Gastroesophageal sphincter (tissue), 4 donors: Measurements from ENCODE around the gene SBK1. TPM values are rescaled to one million over a fixed set of nuclear protein-coding genes. Genes with fewer than 3 reads are reported as not detected.

ENCODE experiments used
- ATAC-seq: fragments of 150-250 bp; one replicate; pipeline ENCODE4 v1.9.1; 2016; ENCODE audit warnings: mild to moderate bottlenecking, moderate library complexity
- H3K27ac ChIP-seq, 4 donors: fragments of 200-600 bp; sonication (generic) in 3 of 4; 1 replicate in 3 of 4; 2 replicates in 1 of 4; pipeline ENCODE4 v1.5.1; 2016 to 2019
- H3K27me3 ChIP-seq: fragments of 200-600 bp; sonication (generic); one replicate; pipeline ENCODE4 v1.5.1; 2019
- H3K36me3 ChIP-seq, 2 donors: fragments of 200-600 bp; sonication (generic); one replicate each; pipeline ENCODE4 v1.5.1; 2019; ENCODE audit warnings: control low read depth in 1 of 2
- H3K4me1 ChIP-seq, 3 donors: fragments of 200-600 bp; sonication (generic); 1 replicate in 2 of 3; 2 replicates in 1 of 3; pipeline ENCODE4 v1.5.1; 2016 to 2019; ENCODE audit warnings: control low read depth in 2 of 3
- H3K4me3 ChIP-seq, 2 donors: fragments of 200-600 bp; sonication (generic); one replicate each; pipeline ENCODE4 v1.5.1; 2019; ENCODE audit warnings: mild to moderate bottlenecking in 1 of 2, moderate library complexity in 1 of 2
- H3K9me3 ChIP-seq, 3 donors: fragments of 200-600 bp; sonication (generic); one replicate each; pipeline ENCODE4 v1.5.1; 2017 to 2019; ENCODE audit warnings: control low read depth in 2 of 3
- CTCF ChIP-seq, 4 experiments: fragments of 200-600 bp in 2 of 4; fragments of 450-650 bp in 2 of 4; sonication (generic) in 1 of 4; IDR thresholded peaks; one replicate each; pipeline ENCODE4 v1.5.1; 2017 to 2019; ENCODE audit warnings: antibody characterized with exemption in 4 of 4, mild to moderate bottlenecking in 2 of 4, moderate library complexity in 2 of 4
- EP300 ChIP-seq: sonication (generic); formaldehyde crosslinking; IDR thresholded peaks from one replicate; pipeline ENCODE4 v1.6.1; 2017; ENCODE audit warnings: antibody characterized with exemption, mild to moderate bottlenecking
- POLR2A ChIP-seq, 2 donors: fragments of 450-650 bp; IDR thresholded peaks; one replicate each; pipeline ENCODE4 v1.6.1; 2017; ENCODE audit warnings: antibody characterized with exemption in 2 of 2, mild to moderate bottlenecking in 2 of 2, moderate library complexity in 1 of 2
- POLR2AphosphoS5 ChIP-seq: sonication (generic); formaldehyde crosslinking; IDR thresholded peaks from one replicate; pipeline ENCODE4 v1.6.1; 2017; ENCODE audit warnings: antibody characterized with exemption
- WGBS, 2 donors: methylation state at CpG; one replicate each; pipeline ENCODE4 v1.1.5; 2018; ENCODE audit warnings: low coverage in 1 of 2; 5-methylcytosine and 5-hydroxymethylcytosine counted together
- total RNA-seq, 4 donors: library from RNA; depleted of rRNA; stranded (reverse); fragments of >200 nt; gene quantifications; one replicate each; pipeline ENCODE4 v1.1.0, GENCODE V29; 2016

SBK1 gene
- total RNA-seq, 4 donors from 2014 or later: 0.16 TPM; not detected in 3

DNA sequence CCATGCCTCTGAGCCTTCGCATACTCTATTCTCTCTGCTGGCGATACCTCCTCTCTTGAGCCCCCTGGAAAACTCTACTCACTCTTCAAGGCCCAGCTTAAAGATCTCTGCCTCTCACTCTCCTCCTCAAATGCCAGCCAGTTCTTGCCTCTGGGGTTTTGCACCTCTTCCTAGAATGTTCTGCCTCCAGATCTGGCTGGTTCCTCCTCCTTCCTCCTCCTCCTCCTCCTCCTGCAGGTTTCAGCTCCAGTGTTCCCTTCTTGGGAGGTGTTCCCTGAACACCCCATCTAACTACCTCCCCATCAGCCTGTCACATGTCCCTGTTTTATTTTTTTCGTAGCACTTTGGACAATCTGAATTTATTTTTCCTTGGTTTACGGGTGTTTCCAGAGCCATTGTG, 35.1 kb upstream of the SBK1 start:
- 50 to 61% methylated on average over 2 to 4 of the region's 4 CpGs for WGBS, 2 donors
- no peak for ATAC-seq
- Histone ChIP-seq H3K36me3 (no peaks in the 10 kb centered on the region), H3K9me3 (peaks cover 0 to 11% (median 0%) of the 10 kb centered on the region in 3 donors), H3K27me3 (peaks cover 37% of the 10 kb centered on the region), H3K4me3 (no peak overlapping the region), H3K4me1 (peaks cover 0 to 16% (median 9%) of the 10 kb centered on the region in 3 donors), H3K27ac (no peak overlapping the region)
- TF ChIP-seq CTCF (IDR thresholded peaks at IDR 0.05) (no peak), POLR2A (IDR thresholded peaks at IDR 0.05) (no peak), EP300 (no peak), POLR2AphosphoS5 (no peak)

DNA sequence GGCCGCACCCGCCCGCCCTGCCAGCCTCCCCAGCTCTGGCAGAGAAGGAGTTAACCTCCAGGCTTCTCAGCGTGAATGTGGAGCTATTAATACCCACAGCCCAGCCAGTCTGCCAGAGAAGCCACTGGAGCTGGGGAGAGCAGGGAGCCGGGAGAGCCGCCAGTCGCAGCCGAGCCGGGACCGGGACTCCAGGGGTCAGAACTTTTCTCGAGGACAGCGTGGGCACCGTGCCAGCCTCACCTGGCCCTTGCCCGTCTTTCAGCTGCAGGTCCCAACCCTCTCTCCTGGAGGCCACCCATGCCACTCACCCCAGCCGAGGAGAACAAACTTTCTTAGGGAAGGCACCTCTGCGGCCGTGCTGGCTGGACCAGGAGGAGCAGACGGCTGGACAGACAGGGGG, 33.8 kb upstream of the SBK1 start:
- Histone ChIP-seq H3K27me3 (peaks cover 38% of the 10 kb centered on the region), H3K36me3 (no peaks in the 10 kb centered on the region), H3K4me1 (peaks cover 0 to 16% (median 9%) of the 10 kb centered on the region in 3 donors), H3K9me3 (peaks cover 0 to 7% (median 0%) of the 10 kb centered on the region in 3 donors), H3K27ac (no peak overlapping the region), H3K4me3 (peak overlapping the region in 1 of 2 donors; percentile 32)
- WGBS, 2 donors: no CpG with 5 or more reads among the region's 18 CpGs
- TF ChIP-seq EP300 (no peak), POLR2A (IDR thresholded peaks at IDR 0.05) (no peak)
- peak; percentile 51 for ATAC-seq

GRCh38 chr16:28259091-28259780, 33.1 kb upstream of the SBK1 start:
- Histone ChIP-seq H3K36me3 (no peaks in the 10 kb centered on the region), H3K9me3 (peaks cover 0 to 7% (median 0%) of the 10 kb centered on the region in 3 donors), H3K4me3 (peak overlapping the region in 1 of 2 donors; percentile 32), H3K27me3 (peaks cover 38% of the 10 kb centered on the region), H3K4me1 (peaks cover 0 to 16% (median 9%) of the 10 kb centered on the region in 3 donors), H3K27ac (no peak overlapping the region)
- ATAC-seq: no peak
- no peak for TF ChIP-seq CTCF (IDR thresholded peaks at IDR 0.05)
- TF ChIP-seq EP300: no peak
- TF ChIP-seq POLR2A (IDR thresholded peaks at IDR 0.05): no peak
- 57 to 72% methylated on average over 1 to 4 of the region's 29 CpGs for WGBS, 2 donors

DNA sequence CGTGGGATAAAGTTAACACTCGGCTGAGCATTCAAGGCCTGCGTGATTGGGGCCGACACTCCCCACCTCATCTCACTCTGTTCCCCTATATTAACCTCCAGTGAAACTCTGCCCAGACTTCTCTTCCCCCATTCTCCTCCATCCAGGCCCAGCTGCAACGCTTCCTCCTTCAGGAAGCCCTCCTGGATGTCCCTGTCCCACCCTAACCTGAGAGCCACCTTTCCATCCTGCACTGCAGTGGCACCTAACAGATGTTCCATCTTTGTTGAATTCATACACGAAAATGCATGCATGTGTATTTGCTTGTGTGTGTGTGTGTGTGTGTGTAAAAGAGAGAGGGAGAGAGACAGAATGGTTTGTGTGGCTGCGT, 32.6 kb upstream of the SBK1 start:
- Histone ChIP-seq H3K27ac (no peak overlapping the region), H3K27me3 (peaks cover 38% of the 10 kb centered on the region), H3K36me3 (no peaks in the 10 kb centered on the region), H3K9me3 (peaks cover 0 to 7% (median 0%) of the 10 kb centered on the region in 3 donors), H3K4me3 (no peak overlapping the region), H3K4me1 (peaks cover 0 to 16% (median 9%) of the 10 kb centered on the region in 3 donors)
- ATAC-seq: no peak
- 75 to 81% methylated on average over 6 to 7 of the region's 7 CpGs for WGBS, 2 donors
- TF ChIP-seq POLR2A (IDR thresholded peaks at IDR 0.05): no peak
- no peak for TF ChIP-seq POLR2AphosphoS5

DNA sequence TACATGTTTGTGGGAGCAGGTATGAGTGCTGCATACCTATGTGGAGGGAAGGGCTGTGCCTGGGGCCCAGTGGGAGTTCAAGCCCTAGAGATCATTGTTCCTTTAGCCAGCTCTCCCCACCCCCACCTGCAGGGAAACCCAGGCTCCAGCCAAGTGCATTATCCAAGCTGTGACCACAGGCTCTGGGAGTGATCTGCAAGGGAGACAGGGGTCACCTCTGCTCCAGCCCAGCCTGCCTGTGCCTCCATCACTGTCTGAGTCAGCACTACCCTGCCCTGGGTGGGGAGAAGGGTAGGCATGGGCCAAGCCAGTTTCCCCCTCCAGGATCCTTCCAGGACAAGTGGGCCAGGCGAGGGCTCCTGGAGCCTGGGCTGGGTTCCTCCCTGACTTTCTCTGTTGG, 32.1 kb upstream of the SBK1 start:
- no peak for ATAC-seq
- H3K27me3 ChIP-seq: peaks cover 38% of the 10 kb centered on the region
- no peaks in the 10 kb centered on the region for H3K36me3 ChIP-seq
- peaks cover 0 to 7% (median 0%) of the 10 kb centered on the region in 3 donors for H3K9me3 ChIP-seq
- peaks cover 0 to 16% (median 9%) of the 10 kb centered on the region in 3 donors for H3K4me1 ChIP-seq
- no peak overlapping the region for H3K27ac ChIP-seq
- 100% methylated on average over 1 of the region's 1 CpG; no CpG with 5 or more reads in 1 of the 2 donors for WGBS, 2 donors
- no peak overlapping the region for H3K4me3 ChIP-seq
- TF ChIP-seq POLR2A (IDR thresholded peaks at IDR 0.05): no peak
- no peak for TF ChIP-seq EP300
- TF ChIP-seq POLR2AphosphoS5: no peak
- no peak for TF ChIP-seq CTCF (IDR thresholded peaks at IDR 0.05)

DNA sequence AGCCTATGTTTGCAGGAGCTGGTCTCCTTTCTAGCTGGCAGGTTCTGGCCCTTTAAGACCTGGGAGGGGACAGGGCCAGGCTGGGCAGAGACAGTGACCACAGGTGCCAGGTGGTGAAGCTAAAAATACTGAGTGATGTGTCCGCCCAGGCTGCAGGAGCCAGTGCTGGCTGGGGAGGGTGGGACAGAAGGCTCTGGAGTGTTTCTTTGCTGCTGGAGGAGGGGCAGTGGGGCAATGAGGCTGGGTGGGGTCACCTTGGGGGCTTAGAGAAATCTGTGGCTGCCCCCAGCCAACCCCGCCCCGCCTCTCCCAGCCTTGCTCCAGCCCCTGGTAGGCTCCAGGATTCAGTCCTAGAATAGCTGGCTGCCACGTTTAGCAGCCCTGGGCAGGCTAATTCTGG, 30.4 kb upstream of the SBK1 start:
- Histone ChIP-seq H3K36me3 (no peaks in the 10 kb centered on the region), H3K4me3 (no peak overlapping the region), H3K9me3 (peaks cover 0 to 7% (median 0%) of the 10 kb centered on the region in 3 donors), H3K4me1 (peaks cover 0 to 16% (median 9%) of the 10 kb centered on the region in 3 donors), H3K27me3 (peaks cover 38% of the 10 kb centered on the region), H3K27ac (no peak overlapping the region)
- WGBS, 2 donors: no CpG with 5 or more reads among the region's 4 CpGs
- no peak for TF ChIP-seq CTCF (IDR thresholded peaks at IDR 0.05)
- TF ChIP-seq POLR2A (IDR thresholded peaks at IDR 0.05): no peak
- TF ChIP-seq EP300: no peak
- TF ChIP-seq POLR2AphosphoS5: no peak
- no peak for ATAC-seq
